Measurements from ENCODE around the gene NKAP. TPM values are rescaled to one million over a fixed set of nuclear protein-coding genes. Genes with fewer than 3 reads are reported as not detected.
"Not testable (repeated sequence)": the region's sequence is repeated elsewhere in the genome, so short reads cannot be mapped to it uniquely, and the experiment has no call there.

NKAP gene
- total RNA-seq, 1 donor from 2014 or later, result 8.3 TPM

GRCh38 chrX:119895843-119896326 is 47.7 kb downstream of the NKAP start, which contains the start of gene AKAP14:
Gene AKAP14 (plus strand): TSS chrX:119895893. CDS start chrX:119903224, 7,331 bp downstream.
- Mint-ChIP-seq H3K4me3 (ENCODE audit: low read depth) (no peak within 1 kb of the TSS), H3K4me1 (ENCODE audit: low read depth) (peaks cover 3% of the 10 kb centered on the region), H3K27me3 (no peaks in the 10 kb centered on the region), H3K27ac (no peak within 1 kb of the TSS), H3K9me3 (ENCODE audit: low read depth) (peaks cover 5% of the 10 kb centered on the region), H3K36me3 (ENCODE audit: insufficient read depth) (no peaks in the 10 kb centered on the region)
- TF ChIP-seq, protein P1, sequence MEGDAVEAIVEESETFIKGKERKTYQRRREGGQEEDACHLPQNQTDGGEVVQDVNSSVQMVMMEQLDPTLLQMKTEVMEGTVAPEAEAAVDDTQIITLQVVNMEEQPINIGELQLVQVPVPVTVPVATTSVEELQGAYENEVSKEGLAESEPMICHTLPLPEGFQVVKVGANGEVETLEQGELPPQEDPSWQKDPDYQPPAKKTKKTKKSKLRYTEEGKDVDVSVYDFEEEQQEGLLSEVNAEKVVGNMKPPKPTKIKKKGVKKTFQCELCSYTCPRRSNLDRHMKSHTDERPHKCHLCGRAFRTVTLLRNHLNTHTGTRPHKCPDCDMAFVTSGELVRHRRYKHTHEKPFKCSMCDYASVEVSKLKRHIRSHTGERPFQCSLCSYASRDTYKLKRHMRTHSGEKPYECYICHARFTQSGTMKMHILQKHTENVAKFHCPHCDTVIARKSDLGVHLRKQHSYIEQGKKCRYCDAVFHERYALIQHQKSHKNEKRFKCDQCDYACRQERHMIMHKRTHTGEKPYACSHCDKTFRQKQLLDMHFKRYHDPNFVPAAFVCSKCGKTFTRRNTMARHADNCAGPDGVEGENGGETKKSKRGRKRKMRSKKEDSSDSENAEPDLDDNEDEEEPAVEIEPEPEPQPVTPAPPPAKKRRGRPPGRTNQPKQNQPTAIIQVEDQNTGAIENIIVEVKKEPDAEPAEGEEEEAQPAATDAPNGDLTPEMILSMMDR (IDR thresholded peaks at IDR 0.05; ENCODE audit: unreplicated experiment), result no peak
- no peak for DNase-seq (ENCODE audit: low spot score, unreplicated experiment)

DNA sequence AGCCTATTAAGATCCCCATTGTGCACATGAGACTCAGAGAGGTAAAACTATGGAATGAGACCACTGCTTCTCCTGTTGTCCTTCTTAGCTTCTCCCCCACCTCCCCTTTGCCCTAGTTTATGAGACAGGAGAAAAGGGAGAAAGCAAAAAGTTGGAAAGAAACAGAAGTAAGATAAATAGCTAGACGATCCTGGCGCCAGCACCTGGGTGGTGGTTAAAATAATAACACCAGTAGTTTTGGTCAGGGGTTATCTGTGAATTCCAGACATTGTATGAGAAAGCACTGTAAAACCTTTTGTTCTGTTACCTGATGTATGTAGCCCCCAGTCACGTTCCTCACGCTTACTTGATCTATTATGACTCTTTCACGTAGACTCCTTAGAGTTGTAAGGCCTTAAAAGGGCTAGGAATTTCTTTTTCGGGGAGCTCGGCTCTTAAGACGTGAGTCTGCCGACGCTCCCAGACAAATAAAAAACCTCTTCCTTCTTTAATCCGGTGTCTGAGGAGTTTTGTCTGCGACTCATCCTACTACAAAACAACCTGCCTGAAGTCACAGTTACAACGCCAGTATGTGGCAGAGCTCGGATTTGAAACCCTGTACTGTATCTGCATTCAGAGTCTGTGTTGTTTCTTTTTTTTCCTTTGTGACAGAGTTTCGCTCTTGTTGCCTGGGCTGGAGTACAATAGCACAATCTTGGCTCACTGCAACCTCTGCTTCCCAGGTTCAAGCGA is 51.4 kb downstream of the NKAP start:
- H3K9me3 Mint-ChIP-seq (ENCODE audit: low read depth); H3K4me1 Mint-ChIP-seq (ENCODE audit: low read depth): not testable (repeated sequence)
- H3K27ac Mint-ChIP-seq, result peak overlapping the region; percentile 56

GRCh38 chrX:119890626-119891025 is 52.9 kb downstream of the NKAP start:
- H3K4me1 Mint-ChIP-seq (ENCODE audit: low read depth); DNase-seq (ENCODE audit: low spot score, unreplicated experiment); H3K9me3 Mint-ChIP-seq (ENCODE audit: low read depth); H3K27me3 Mint-ChIP-seq; H3K36me3 Mint-ChIP-seq (ENCODE audit: insufficient read depth); H3K4me3 Mint-ChIP-seq (ENCODE audit: low read depth); H3K27ac Mint-ChIP-seq: not testable (repeated sequence)

More for the DNA sequence above, 51.4 kb downstream of the NKAP start:
- H3K4me3 Mint-ChIP-seq (ENCODE audit: low read depth); H3K36me3 Mint-ChIP-seq (ENCODE audit: insufficient read depth); DNase-seq (ENCODE audit: low spot score, unreplicated experiment); H3K27me3 Mint-ChIP-seq: not testable (repeated sequence)

DNA sequence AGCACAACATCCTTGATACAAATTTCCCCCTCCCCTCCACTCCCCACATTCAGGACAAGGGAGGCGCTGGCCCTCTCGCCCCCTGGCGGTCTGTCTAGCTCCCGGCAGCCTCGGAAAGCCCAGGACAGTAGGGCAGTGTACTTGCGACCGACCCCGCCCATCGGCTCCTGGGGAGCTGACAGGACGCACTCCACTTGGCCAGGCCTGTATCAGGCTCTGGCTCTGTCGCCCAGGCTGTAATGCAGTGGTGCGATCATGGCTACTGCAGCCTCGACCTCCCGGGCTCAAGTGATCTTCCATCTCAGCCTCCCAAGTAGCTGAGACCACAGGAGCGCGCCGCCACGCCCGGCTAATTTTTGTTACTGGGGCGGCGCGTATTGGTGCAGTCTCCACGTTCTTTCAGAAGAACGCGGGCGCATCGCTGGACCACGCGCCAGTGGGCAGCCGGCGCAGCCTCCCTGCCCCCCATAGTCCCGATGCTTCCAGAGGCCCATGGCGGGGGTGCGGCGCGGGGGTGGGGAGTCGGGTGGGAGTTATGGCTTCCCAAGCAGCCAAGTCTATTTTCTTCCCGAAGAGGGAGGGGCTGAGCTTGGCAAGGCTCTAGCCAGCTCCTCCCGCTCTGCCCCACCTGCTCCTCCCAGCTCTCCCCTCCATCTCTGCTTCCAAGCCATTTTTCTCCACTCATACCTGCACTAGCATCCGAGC is 55.7 kb downstream of the NKAP start:
- DNase-seq (ENCODE audit: low spot score, unreplicated experiment), result peak; percentile 52
- no peak overlapping the region for H3K27ac Mint-ChIP-seq

GRCh38 chrX:119885554-119886428 is 57.8 kb downstream of the NKAP start:
- DNase-seq (ENCODE audit: low spot score, unreplicated experiment), result no peak
- no peaks in the 10 kb centered on the region for H3K36me3 Mint-ChIP-seq (ENCODE audit: insufficient read depth)
- H3K27ac Mint-ChIP-seq, result no peak overlapping the region
- TF ChIP-seq, protein P1 (IDR thresholded peaks at IDR 0.05; ENCODE audit: unreplicated experiment), result no peak
- H3K9me3 Mint-ChIP-seq (ENCODE audit: low read depth), result peaks cover 5% of the 10 kb centered on the region
- H3K4me1 Mint-ChIP-seq (ENCODE audit: low read depth), result no peaks in the 10 kb centered on the region
- no peak overlapping the region for H3K4me3 Mint-ChIP-seq (ENCODE audit: low read depth)
- no peaks in the 10 kb centered on the region for H3K27me3 Mint-ChIP-seq

More for the DNA sequence above, 55.7 kb downstream of the NKAP start:
- Mint-ChIP-seq H3K4me1 (ENCODE audit: low read depth) (no peaks in the 10 kb centered on the region), H3K4me3 (ENCODE audit: low read depth) (peak overlapping the region; percentile 63), H3K36me3 (ENCODE audit: insufficient read depth) (no peaks in the 10 kb centered on the region), H3K27me3 (no peaks in the 10 kb centered on the region), H3K9me3 (ENCODE audit: low read depth) (peaks cover 8% of the 10 kb centered on the region)
- TF ChIP-seq, protein P1 (IDR thresholded peaks at IDR 0.05; ENCODE audit: unreplicated experiment), result peak; percentile 65
